SK-N-SH (cell line): ENCODE measurements around the gene JAZF1. TPM values are rescaled to one million over a fixed set of nuclear protein-coding genes. Genes with fewer than 3 reads are reported as not detected.

Experiments
- CTCF ChIA-PET: fragments of 300-600, 350-600 bp; formaldehyde crosslinking; extraction: SDS; loops from one replicate; lab custom pipeline; 2021; lab: Yijun Ruan, JAX
- POLR2A ChIA-PET: fragments of 350-600 bp; sonication (Branson Sonifier 250); formaldehyde crosslinking; extraction: SDS; loops from one replicate; lab custom pipeline; 2020; ENCODE audit warnings: antibody characterized with exemption, inconsistent platforms; lab: Yijun Ruan, JAX
- DNase-seq: peaks from one replicate; pipeline ENCODE4 v3.0.0; 2012
- H2AFZ ChIP-seq: fragments of 200-600 bp; sonication (generic); 2 replicates; pipeline ENCODE4 v1.8.1; 2016; ENCODE audit warnings: antibody characterized with exemption, mild to moderate bottlenecking, low read depth
- H3F3A ChIP-seq: fragments of 200-600 bp; sonication (generic); replicated peaks from 2 replicates; pipeline ENCODE3; 2016; ENCODE audit warnings: antibody characterized with exemption, mild to moderate bottlenecking; ENCODE audit not compliant: insufficient read depth
- H3K27ac ChIP-seq, 2 experiments: fragments of 200-500 bp in 1 of 2; fragments of 200-600 bp in 1 of 2; sonication (Bioruptor generic) in 1 of 2; sonication (generic), shearing (Covaris generic) in 1 of 2; 2 replicates each; pipeline versions ENCODE4 v1.5.1 to v1.6.1; 2014 to 2016; ENCODE audit warnings: low read depth in 2 of 2, inconsistent platforms in 1 of 2, low read length in 1 of 2, mild to moderate bottlenecking in 1 of 2, mixed read lengths in 1 of 2
- H3K27me3 ChIP-seq: fragments of 200-600 bp; sonication (generic), shearing (Covaris generic); 2 replicates; pipeline ENCODE4 v1.6.1; 2016; ENCODE audit warnings: mixed run types; ENCODE audit not compliant: insufficient read depth
- H3K36me3 ChIP-seq, 2 experiments: fragments of 200-500 bp in 1 of 2; fragments of 200-600 bp in 1 of 2; sonication (Bioruptor generic) in 1 of 2; sonication (generic) in 1 of 2; replicated peaks in 1 of 2; 2 replicates each; pipeline versions ENCODE3 to v1.5.1; 2014 to 2016; ENCODE audit warnings: low read length in 1 of 2, mild to moderate bottlenecking in 1 of 2; ENCODE audit not compliant: insufficient read depth in 2 of 2, control insufficient read depth in 1 of 2
- H3K4me1 ChIP-seq, 2 experiments: fragments of 200-500 bp in 1 of 2; fragments of 200-600 bp in 1 of 2; sonication (Bioruptor generic) in 1 of 2; sonication (generic), shearing (Covaris generic) in 1 of 2; 2 replicates each; pipeline versions ENCODE4 v1.5.1 to v1.6.1; 2014 to 2016; ENCODE audit warnings: low read depth in 1 of 2, low read length in 1 of 2, mixed run types in 1 of 2; ENCODE audit not compliant: insufficient read depth in 2 of 2, control insufficient read depth in 1 of 2
- H3K4me2 ChIP-seq: fragments of 200-600 bp; sonication (generic), shearing (Covaris generic); 2 replicates; pipeline ENCODE4 v1.6.1; 2017; ENCODE audit warnings: mixed run types
- H3K4me3 ChIP-seq, 2 experiments: fragments of 200-500 bp in 1 of 2; fragments of 200-600 bp in 1 of 2; sonication (Bioruptor generic) in 1 of 2; sonication (generic), shearing (Covaris generic) in 1 of 2; 2 replicates each; pipeline versions ENCODE4 v1.5.1 to v1.8.1; 2014 to 2016; ENCODE audit warnings: low read depth in 2 of 2, inconsistent platforms in 1 of 2, low read length in 1 of 2, mild to moderate bottlenecking in 1 of 2, mixed read lengths in 1 of 2, moderate library complexity in 1 of 2
- H3K79me2 ChIP-seq: fragments of 200-600 bp; sonication (generic); 2 replicates; pipeline ENCODE4 v1.8.1; 2017; ENCODE audit warnings: mild to moderate bottlenecking; ENCODE audit not compliant: insufficient read depth
- H3K9ac ChIP-seq: fragments of 200-600 bp; sonication (generic); 2 replicates; pipeline ENCODE4 v1.6.1; 2017; ENCODE audit warnings: mixed run types
- H3K9me2 ChIP-seq: fragments of 200-600 bp; sonication (generic); 2 replicates; pipeline ENCODE4 v1.6.1; 2017; ENCODE audit warnings: mixed run types
- H3K9me3 ChIP-seq: fragments of 200-600 bp; sonication (generic); 2 replicates; pipeline ENCODE4 v1.6.1; 2017; ENCODE audit warnings: mixed run types, mild to moderate bottlenecking, moderate library complexity
- H4K20me1 ChIP-seq: fragments of 200-600 bp; sonication (generic); 2 replicates; pipeline ENCODE4 v1.6.1; 2017; ENCODE audit warnings: mild to moderate bottlenecking, mixed run types; ENCODE audit not compliant: insufficient read depth
- CTCF ChIP-seq: fragments of 200-600 bp; sonication (generic); IDR thresholded peaks from 2 replicates; pipeline ENCODE4 v1.6.1; 2017; ENCODE audit warnings: antibody characterized with exemption, mild to moderate bottlenecking, moderate library complexity
- EP300 ChIP-seq, 2 experiments: IDR thresholded peaks; 2 replicates each; pipeline versions ENCODE4 v1.4.0 to v1.6.1; 2012; ENCODE audit warnings: borderline replicate concordance in 1 of 2, low read depth in 1 of 2, low read length in 1 of 2
- EZH2phosphoT487 ChIP-seq: fragments of 200-600 bp; sonication (generic); IDR thresholded peaks from 2 replicates; pipeline ENCODE4 v1.6.1; 2017; ENCODE audit warnings: low read depth, mixed run types, mild to moderate bottlenecking, antibody characterized with exemption, moderate library complexity, borderline replicate concordance
- FOXM1 ChIP-seq: IDR thresholded peaks from 2 replicates; pipeline ENCODE4 v1.4.0; 2012; ENCODE audit warnings: low read depth, mild to moderate bottlenecking
- GATA2 ChIP-seq: sonication (generic); formaldehyde crosslinking; IDR thresholded peaks from 2 replicates; pipeline ENCODE4 v1.5.0; 2020; ENCODE audit warnings: mild to moderate bottlenecking, missing genetic modification reagents
- JUND ChIP-seq: IDR thresholded peaks from 2 replicates; pipeline ENCODE4 v1.4.0; 2012
- MAX ChIP-seq: IDR thresholded peaks from 2 replicates; pipeline ENCODE4 v1.4.0; 2012; ENCODE audit warnings: low read depth
- NFIC ChIP-seq: IDR thresholded peaks from 2 replicates; pipeline ENCODE4 v1.4.0; 2012; ENCODE audit warnings: borderline replicate concordance
- NRF1 ChIP-seq: IDR thresholded peaks from 2 replicates; pipeline ENCODE4 v1.6.1; 2012; ENCODE audit warnings: low read depth, mild to moderate bottlenecking, low read length
- POLR2AphosphoS5 ChIP-seq: IDR thresholded peaks from 2 replicates; pipeline ENCODE4 v1.6.1; 2012; ENCODE audit warnings: low read depth, low read length
- SIN3A ChIP-seq: IDR thresholded peaks from 2 replicates; pipeline ENCODE4 v1.6.1; 2012; ENCODE audit warnings: low read depth, mild to moderate bottlenecking, low read length, moderate library complexity, borderline replicate concordance
- TAF1 ChIP-seq: IDR thresholded peaks from 2 replicates; pipeline ENCODE4 v1.6.1; 2012; ENCODE audit warnings: low read depth, mild to moderate bottlenecking, low read length, moderate library complexity, borderline replicate concordance
- USF1 ChIP-seq: IDR thresholded peaks from 2 replicates; pipeline ENCODE4 v1.4.0; 2012; ENCODE audit warnings: low read depth, borderline replicate concordance
- USF2 ChIP-seq: fragments of 150-350 bp; IDR thresholded peaks from 2 replicates; pipeline ENCODE4 v1.6.1; 2017; ENCODE audit warnings: antibody characterized with exemption, low read length, low read depth, borderline replicate concordance
- ZBTB33 ChIP-seq: IDR thresholded peaks from 2 replicates; pipeline ENCODE4 v1.4.0; 2012; ENCODE audit warnings: low read depth, borderline replicate concordance
- WGBS: methylation state at CpG from one replicate; pipeline ENCODE4 v1.1.6; 2017; ENCODE audit warnings: low lambda C conversion rate; 5-methylcytosine and 5-hydroxymethylcytosine counted together
- polyA plus RNA-seq, 3 experiments: library from polyadenylated mRNA; depleted of rRNA; stranded (reverse); fragments of >200 nt; gene quantifications; 2 replicates each; pipeline ENCODE4 v1.2.3, GENCODE V29; 2012

JAZF1 gene
- polyA plus RNA-seq, 1 of the 3 experiments (the other 2 are of a cell fraction), result 1.7 TPM

- TF ChIP-seq SIN3A, result no peak
- no peak for TF ChIP-seq CTCF
- no peak for TF ChIP-seq USF2
These were observed 280.6 kb downstream of the JAZF1 start (continued) for GRCh38 chr7:27900006-27900405.

- Histone ChIP-seq H3K4me2 (no peak overlapping the region), H3K27ac (no peak overlapping the region), H3K9me2 (no peaks in the 10 kb centered on the region), H3F3A (no peaks in the 10 kb centered on the region), H3K27me3 (no peaks in the 10 kb centered on the region), H2AFZ (no peak overlapping the region), H3K9me3 (no peaks in the 10 kb centered on the region), H3K9ac (no peak overlapping the region), H3K79me2 (no peaks in the 10 kb centered on the region), H3K4me1 (no peaks in the 10 kb centered on the region), H3K36me3 (no peaks in the 10 kb centered on the region), H3K4me3 (no peak overlapping the region), H4K20me1 (no peaks in the 10 kb centered on the region)
- no peak for TF ChIP-seq JUND
- no peak for TF ChIP-seq USF2
- no peak for TF ChIP-seq FOXM1
- TF ChIP-seq GATA2, result no peak
- no peak for TF ChIP-seq EZH2phosphoT487
- no peak for TF ChIP-seq NRF1
- no peak for TF ChIP-seq MAX
- no peak for DNase-seq
- ChIA-PET POLR2A (no interaction called here), CTCF (interaction anchor here (0.6 to 1.8 kb wide), 4 partner anchors 21 to 1123 kb away, joined by 3 to 5 read pairs (median 4); no protein-coding TSS in a partner anchor)
- WGBS, result 100% methylated on average over 1 of the region's 2 CpGs
These were observed 281.0 kb downstream of the JAZF1 start for GRCh38 chr7:27899601-27900000.

- no peak overlapping the region for H2AFZ ChIP-seq
- WGBS, result 92% methylated on average over 10 of the region's 10 CpGs
- POLR2A ChIA-PET, result no interaction called here
These were observed 283.2 kb downstream of the JAZF1 start for GRCh38 chr7:27897441-27897847.

More at GRCh38 chr7:27897441-27897847, 283.2 kb downstream of the JAZF1 start:
- Histone ChIP-seq H3K27ac (no peak overlapping the region), H3K9ac (no peak overlapping the region), H4K20me1 (no peaks in the 10 kb centered on the region), H3K4me2 (no peak overlapping the region), H3K27me3 (no peaks in the 10 kb centered on the region), H3K4me1 (no peaks in the 10 kb centered on the region), H3K9me2 (no peaks in the 10 kb centered on the region), H3K4me3 (no peak overlapping the region), H3F3A (no peaks in the 10 kb centered on the region)
- no peak for DNase-seq
- CTCF ChIA-PET, result interaction anchor here (1.1 to 1.3 kb wide), 3 partner anchors 23 to 33 kb away, joined by 3 read pairs; no protein-coding TSS in a partner anchor
- no peak for TF ChIP-seq ZBTB33
- TF ChIP-seq FOXM1, result no peak
- no peak for TF ChIP-seq MAX
- no peak for TF ChIP-seq TAF1
- TF ChIP-seq NRF1, result no peak
- TF ChIP-seq NFIC, result no peak
- no peak for TF ChIP-seq USF1
- no peak for TF ChIP-seq EP300 (IDR thresholded peaks at IDR 0.05; ENCODE audit: borderline replicate concordance in 1 of 2, low read depth in 1 of 2, low read length in 1 of 2)
- TF ChIP-seq SIN3A, result no peak
- TF ChIP-seq POLR2AphosphoS5, result no peak
- TF ChIP-seq, all 33 proteins: peak for 0
- H3K9me3 ChIP-seq, result no peaks in the 10 kb centered on the region
- H3K79me2 ChIP-seq, result no peaks in the 10 kb centered on the region
- H3K36me3 ChIP-seq, result no peaks in the 10 kb centered on the region
